ENCODE results near the gene SH2D6.

GRCh38 chr2:85448461-85449213 lies 30.1 kb downstream of the SH2D6 start:
- TF ChIP-seq EZH2 (IDR thresholded peaks at IDR 0.05), result no peak
- TF ChIP-seq FOXP2 (optimal IDR thresholded peaks at IDR 0.05; ENCODE audit: control extremely low read depth, extremely low read length, insufficient read depth), result no peak
- TF ChIP-seq POLR2AphosphoS5 (IDR thresholded peaks at IDR 0.05; ENCODE audit: borderline replicate concordance, low read depth, low read length), result no peak
